B cell (primary cell): ENCODE results near the gene RAD51B. TPM values are rescaled to one million over a fixed set of nuclear protein-coding genes. Genes with fewer than 3 reads are reported as not detected.

Experiments
- ATAC-seq: fragments of 200-7000 bp; cut with Tn5 transposase; one replicate; pipeline ENCODE4 v1.10.0; 2021; ENCODE audit warnings: low read depth, mild to moderate bottlenecking, moderate number of reproducible peaks, moderate library complexity
- CTCF ChIA-PET: fragments of 350-600 bp; sonication (Branson Sonifier 250); formaldehyde crosslinking; loops from one replicate; lab custom pipeline; 2021; ENCODE audit warnings: antibody characterized with exemption, inconsistent platforms; lab: Charles Lee
- POLR2A ChIA-PET: fragments of 350-600 bp; sonication (Branson Sonifier 250); formaldehyde crosslinking; loops from one replicate; lab custom pipeline; 2021; ENCODE audit warnings: antibody characterized with exemption; lab: Charles Lee
- DNase-seq: peaks from one replicate; pipeline ENCODE4 v3.0.0; 2013
- H2AFZ ChIP-seq: 2 replicates; pipeline ENCODE4 v1.6.1; 2012; ENCODE audit warnings: mild to moderate bottlenecking, low read depth, low read length; ENCODE audit not compliant: insufficient read depth, poor library complexity, severe bottlenecking
- H3K27ac ChIP-seq, 2 donors: 1 replicate in 1 of 2; 2 replicates in 1 of 2; pipeline ENCODE4 v1.5.1; 2012 to 2013; ENCODE audit warnings: low read length in 2 of 2, mild to moderate bottlenecking in 2 of 2, moderate library complexity in 1 of 2
- H3K27me3 ChIP-seq, 4 experiments: fragments of 200-600 bp in 1 of 4; sonication (generic) in 1 of 4; replicated peaks in 1 of 4; 1 replicate in 2 of 4; 2 replicates in 2 of 4; pipeline versions ENCODE4 v1.6.1 to v1.7.0; 2013 to 2016; ENCODE audit warnings: low read length in 3 of 4, mild to moderate bottlenecking in 2 of 4, mixed read lengths in 1 of 4, moderate library complexity in 1 of 4; ENCODE audit not compliant: insufficient read depth in 4 of 4, control insufficient read depth in 3 of 4; ENCODE audit errors: control extremely low read depth in 1 of 4
- H3K36me3 ChIP-seq, 2 experiments: replicated peaks in 1 of 2; 1 replicate in 1 of 2; 2 replicates in 1 of 2; pipeline versions ENCODE4 v1.6.1 to v1.7.1; 2013; ENCODE audit warnings: low read length in 1 of 2; ENCODE audit not compliant: insufficient read depth in 2 of 2, control insufficient read depth in 1 of 2; ENCODE audit errors: control extremely low read depth in 1 of 2, extremely low read depth in 1 of 2
- H3K4me1 ChIP-seq, 2 donors: fragments of 200-600 bp in 1 of 2; sonication (generic) in 1 of 2; 1 replicate in 1 of 2; 2 replicates in 1 of 2; pipeline versions ENCODE4 v1.5.1 to v1.6.1; 2013 to 2017; ENCODE audit warnings: low read length in 2 of 2; ENCODE audit not compliant: control insufficient read depth in 2 of 2, insufficient read depth in 2 of 2
- H3K4me2 ChIP-seq: replicated peaks from 2 replicates; pipeline ENCODE3; 2012; ENCODE audit warnings: mild to moderate bottlenecking, low read depth, low read length; ENCODE audit not compliant: poor library complexity, severe bottlenecking
- H3K4me3 ChIP-seq, 5 experiments: fragments of 200-600 bp in 1 of 5; sonication (generic) in 1 of 5; 1 replicate in 3 of 5; 2 replicates in 2 of 5; pipeline versions ENCODE4 v1.5.1 to v1.7.0; 2011 to 2016; ENCODE audit warnings: low read length in 4 of 5, mild to moderate bottlenecking in 4 of 5, low read depth in 2 of 5, control low read depth in 1 of 5, moderate library complexity in 1 of 5; ENCODE audit not compliant: insufficient read depth in 1 of 5; ENCODE audit errors: control extremely low read depth in 1 of 5, extremely low read depth in 1 of 5
- H3K79me2 ChIP-seq: fragments of 200-600 bp; sonication (generic); one replicate; pipeline ENCODE4 v1.6.0; 2016; ENCODE audit warnings: low read length; ENCODE audit not compliant: control insufficient read depth, insufficient read depth
- H3K9ac ChIP-seq: fragments of 200-600 bp; sonication (generic); 2 replicates; pipeline ENCODE4 v1.6.1; 2017; ENCODE audit warnings: mild to moderate bottlenecking, low read length, moderate library complexity
- H3K9me3 ChIP-seq, 3 donors: one replicate each; pipeline versions ENCODE4 v1.6.1 to v1.7.1; 2013; ENCODE audit warnings: low read length in 2 of 3; ENCODE audit not compliant: control insufficient read depth in 2 of 3, insufficient read depth in 1 of 3; ENCODE audit errors: control extremely low read depth in 1 of 3
- H4K20me1 ChIP-seq: 2 replicates; pipeline ENCODE4 v1.6.0; 2012; ENCODE audit warnings: mild to moderate bottlenecking, low read length; ENCODE audit not compliant: insufficient read depth, control insufficient read depth, poor library complexity, severe bottlenecking
- H3K27ac Mint-ChIP-seq: one replicate; pipeline ENCODE4 v1.8.0; 2021; ENCODE audit warnings: mixed read lengths
- H3K27me3 Mint-ChIP-seq: one replicate; pipeline ENCODE4 v1.8.0; 2021; ENCODE audit warnings: mixed read lengths
- H3K4me1 Mint-ChIP-seq: one replicate; pipeline ENCODE4 v1.8.0; 2021; ENCODE audit warnings: mixed read lengths
- H3K4me3 Mint-ChIP-seq: one replicate; pipeline ENCODE4 v1.8.0; 2021; ENCODE audit warnings: mixed read lengths
- H3K9me3 Mint-ChIP-seq: one replicate; pipeline ENCODE4 v1.8.0; 2022; ENCODE audit warnings: mixed read lengths; ENCODE audit not compliant: insufficient read depth
- EZH2 ChIP-seq: IDR thresholded peaks from 2 replicates; pipeline ENCODE4 v1.6.1; 2012; ENCODE audit warnings: borderline replicate concordance, low read depth, mild to moderate bottlenecking, moderate library complexity, low read length; ENCODE audit not compliant: insufficient read depth, poor library complexity, severe bottlenecking
- WGBS: methylation state at CpG from one replicate; pipeline ENCODE4 v1.1.5; 2013; ENCODE audit warnings: missing lambda C conversion rate; ENCODE audit not compliant: insufficient coverage; 5-methylcytosine and 5-hydroxymethylcytosine counted together
- intact Hi-C: fragments of 100-400 bp; cut with micrococcal nuclease; formaldehyde crosslinking; loops from one replicate; pipeline ENCODE4 v1.10.0; 2022
- polyA plus RNA-seq: library from polyadenylated mRNA; depleted of rRNA; stranded (reverse); fragments of >200 nt; gene quantifications from 2 replicates; pipeline ENCODE4 v1.2.3, GENCODE V29; 2012
- total RNA-seq, 2 donors: library from RNA; stranded (reverse); fragments of 120-200 nt in 1 of 2; gene quantifications; 1 replicate in 1 of 2; 2 replicates in 1 of 2; pipeline versions ENCODE4 v1.2.3 to v1.2.4, GENCODE V29; 2013 to 2022
- TF ChIP-seq, protein P1 (sequence below): fragments of 200-600 bp; IDR thresholded peaks from one replicate; pipeline ENCODE4 v1.8.0; 2022; ENCODE audit warnings: antibody characterized with exemption, mild to moderate bottlenecking

Gene RAD51B
- total and polyA plus RNA-seq, 2 donors (not counting 1 experiment from before 2014, with no cell fraction given): 6.5 to 60.6 TPM

DNA sequence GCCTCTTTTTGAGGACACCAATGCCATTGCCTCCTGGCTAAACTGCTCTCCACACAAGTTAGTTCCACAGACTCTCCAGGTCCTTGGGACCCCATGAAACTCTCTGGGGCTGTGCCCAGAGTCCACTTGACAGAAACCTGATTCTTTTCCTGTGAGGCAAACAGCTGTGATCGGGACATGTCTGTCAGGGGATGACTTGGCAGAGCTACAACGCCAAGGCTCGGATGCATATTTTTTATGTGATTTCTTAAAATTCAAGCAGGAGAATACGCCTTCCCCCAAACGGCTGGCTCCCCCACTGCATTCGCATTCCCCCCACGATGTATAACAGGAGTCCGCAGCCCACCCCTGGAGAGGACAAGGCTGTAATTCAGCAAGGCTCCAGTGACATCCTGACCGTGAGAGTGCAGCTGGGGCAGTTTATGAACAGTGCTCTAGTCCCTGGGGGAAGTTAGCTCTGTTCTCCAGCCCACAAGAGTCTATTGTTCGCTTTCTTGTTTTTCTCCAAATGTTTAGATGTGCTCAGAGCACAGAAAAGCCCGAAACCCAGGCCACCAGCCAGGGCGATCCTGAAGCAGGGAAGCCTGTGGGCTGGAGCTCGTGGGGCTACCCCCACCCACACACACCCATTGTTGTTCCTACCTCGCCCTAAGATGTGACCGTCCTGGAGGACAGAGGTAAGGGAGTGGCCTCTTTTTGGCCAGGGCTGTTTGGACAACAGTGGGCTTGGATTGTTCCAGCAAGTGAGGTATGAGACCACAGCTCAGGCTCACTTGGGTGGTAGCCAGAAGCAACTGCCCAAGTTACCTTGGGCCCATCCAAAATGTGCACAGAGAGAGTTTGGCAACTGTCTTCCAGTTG lies 813.8 kb downstream of the RAD51B start:
- POLR2A ChIA-PET: no interaction called here

More for the DNA sequence above, 813.8 kb downstream of the RAD51B start:
- peak; percentile 40 for DNase-seq
- H3K27me3 Mint-ChIP-seq: no peaks in the 10 kb centered on the region
- ATAC-seq: peak; percentile 65
- CTCF ChIA-PET: interaction anchor here (0.9 kb wide), 1 partner anchor 122 kb away, joined by 3 read pairs; no protein-coding TSS in a partner anchor
- peak overlapping the region; percentile 61 for H3K4me3 Mint-ChIP-seq
- Histone ChIP-seq H4K20me1 (no peaks in the 10 kb centered on the region), H3K27me3 (no peaks in the 10 kb centered on the region), H3K9ac (peak overlapping the region; percentile 17), H3K79me2 (no peaks in the 10 kb centered on the region), H2AFZ (peak overlapping the region; percentile 55), H3K4me1 (peaks cover 16 to 26% of the 10 kb centered on the region in 2 donors), H3K4me3 (peak overlapping the region in 2 of 5 experiments; percentile 17 to 41), H3K36me3 (no peaks in the 10 kb centered on the region), H3K9me3 (peaks cover 0 to 2% (median 0%) of the 10 kb centered on the region in 3 donors), H3K27ac (no peak overlapping the region), H3K4me2 (peak overlapping the region; percentile 66)
- 8% methylated on average over 4 of the region's 15 CpGs for WGBS
- no peaks in the 10 kb centered on the region for H3K9me3 Mint-ChIP-seq
- TF ChIP-seq, protein P1, sequence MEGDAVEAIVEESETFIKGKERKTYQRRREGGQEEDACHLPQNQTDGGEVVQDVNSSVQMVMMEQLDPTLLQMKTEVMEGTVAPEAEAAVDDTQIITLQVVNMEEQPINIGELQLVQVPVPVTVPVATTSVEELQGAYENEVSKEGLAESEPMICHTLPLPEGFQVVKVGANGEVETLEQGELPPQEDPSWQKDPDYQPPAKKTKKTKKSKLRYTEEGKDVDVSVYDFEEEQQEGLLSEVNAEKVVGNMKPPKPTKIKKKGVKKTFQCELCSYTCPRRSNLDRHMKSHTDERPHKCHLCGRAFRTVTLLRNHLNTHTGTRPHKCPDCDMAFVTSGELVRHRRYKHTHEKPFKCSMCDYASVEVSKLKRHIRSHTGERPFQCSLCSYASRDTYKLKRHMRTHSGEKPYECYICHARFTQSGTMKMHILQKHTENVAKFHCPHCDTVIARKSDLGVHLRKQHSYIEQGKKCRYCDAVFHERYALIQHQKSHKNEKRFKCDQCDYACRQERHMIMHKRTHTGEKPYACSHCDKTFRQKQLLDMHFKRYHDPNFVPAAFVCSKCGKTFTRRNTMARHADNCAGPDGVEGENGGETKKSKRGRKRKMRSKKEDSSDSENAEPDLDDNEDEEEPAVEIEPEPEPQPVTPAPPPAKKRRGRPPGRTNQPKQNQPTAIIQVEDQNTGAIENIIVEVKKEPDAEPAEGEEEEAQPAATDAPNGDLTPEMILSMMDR: no peak
- TF ChIP-seq EZH2: no peak
- peaks cover 21% of the 10 kb centered on the region for H3K4me1 Mint-ChIP-seq
- intact Hi-C loops: loop anchor here (5.0 kb wide), 1 partner anchor 154 kb away; no protein-coding TSS in a partner anchor
- H3K27ac Mint-ChIP-seq: peak overlapping the region; percentile 88
